HG03520 (cell line): ENCODE results near the gene TPPP2.
"Not testable (repeated sequence)": the region's sequence is repeated elsewhere in the genome, so short reads cannot be mapped to it uniquely, and the experiment has no call there.

Source experiments
- ATAC-seq: cut with Tn5 transposase; IDR thresholded peaks from one replicate; pipeline ENCODE4 v1.9.1; 2021; ENCODE audit warnings: mild to moderate bottlenecking, moderate library complexity; ENCODE audit not compliant: unreplicated experiment

Gene TPPP2

GRCh38 chr14:21037156-21037555 lies 7.1 kb downstream of the TPPP2 start:
- ATAC-seq, result no peak

- ATAC-seq, result no peak
Observed at GRCh38 chr14:21038441-21039422, 8.7 kb downstream of the TPPP2 start.

- ATAC-seq, result no peak
Observed at GRCh38 chr14:21039585-21040369, 9.8 kb downstream of the TPPP2 start.

GRCh38 chr14:21040370-21040925 lies 10.4 kb downstream of the TPPP2 start:
- ATAC-seq, result no peak

- ATAC-seq, result not testable (repeated sequence)
Observed at GRCh38 chr14:21040941-21041340, 10.9 kb downstream of the TPPP2 start.

- no peak for ATAC-seq
Observed at GRCh38 chr14:21041676-21042433, 11.8 kb downstream of the TPPP2 start, which contains the start of gene RNASE7. TSS of gene RNASE7 (plus strand) at chr14:21042362. CDS start at chr14:21042993, 631 bp downstream.

- ATAC-seq, result no peak
Observed at GRCh38 chr14:21042918-21043317, 12.9 kb downstream of the TPPP2 start.

GRCh38 chr14:21043387-21043973 lies 13.5 kb downstream of the TPPP2 start:
- ATAC-seq, result no peak

- no peak for ATAC-seq
Observed at GRCh38 chr14:21043974-21044618, 14.1 kb downstream of the TPPP2 start.

- no peak for ATAC-seq
Observed at GRCh38 chr14:21047378-21047781, 17.4 kb downstream of the TPPP2 start.

GRCh38 chr14:21048638-21049037 lies 18.6 kb downstream of the TPPP2 start:
- ATAC-seq, result no peak

- no peak for ATAC-seq
Observed at GRCh38 chr14:21049271-21049673, 19.3 kb downstream of the TPPP2 start.

- no peak for ATAC-seq
Observed at GRCh38 chr14:21050597-21050996, 20.6 kb downstream of the TPPP2 start.

- no peak for ATAC-seq
Observed at GRCh38 chr14:21053184-21054122, 23.4 kb downstream of the TPPP2 start.

GRCh38 chr14:21054123-21054767 lies 24.2 kb downstream of the TPPP2 start:
- ATAC-seq, result no peak

- ATAC-seq, result no peak
Observed at GRCh38 chr14:21054768-21055145, 24.7 kb downstream of the TPPP2 start.

GRCh38 chr14:21055432-21056117 lies 25.6 kb downstream of the TPPP2 start:
- no peak for ATAC-seq
